ENCODE data around the gene PTPRN. TPM values are rescaled to one million over a fixed set of nuclear protein-coding genes. Genes with fewer than 3 reads are reported as not detected.
A peak's percentile ranks its signal among the peaks of the same experiment; 100 is the strongest.

The PTPRN gene
- total RNA-seq, 5 donors from 2014 or later (not counting 1 experiment from before 2014, with no cell fraction given) = 0.63 TPM; not detected in 4

GRCh38 chr2:219278655-219279150 is 30.5 kb downstream of the PTPRN start:
- CTCF ChIA-PET = interaction anchor here (0.6 to 10.3 kb wide), 16 partner anchors 12 to 264 kb away, joined by 3 to 116 read pairs (median 5); partner anchors contain the start of genes ANKZF1 (in 1 of the 2), ATG9A (in 1 of the 2), CNPPD1 (in 1 of the 2) and NHEJ1 (in 1 of the 2)

GRCh38 chr2:219277703-219278654 is 31.2 kb downstream of the PTPRN start:
- ATAC-seq (replicated peaks in 1 of 4) (peak in 1 of 4 experiments; percentile 20), DNase-seq (peak in 34 of 35 experiments; percentile 30 to 87 (median 64))
- CTCF ChIA-PET = interaction anchor here (0.6 to 10.3 kb wide), 18 partner anchors 16 to 762 kb away, joined by 3 to 116 read pairs (median 4); partner anchors contain the start of genes ANKZF1 (in 1 of the 2), ATG9A (in 1 of the 2), GLB1L (in 1 of the 2) and STK16 (in 1 of the 2)
- Mint-ChIP-seq H3K27ac (peak overlapping the region; percentile 92 to 99), H3K4me3 (peak overlapping the region; percentile 64 to 85 (median 77)), H3K27me3 (no peaks in the 10 kb centered on the region), H3K36me3 (peaks cover 15% of the 10 kb centered on the region), H3K4me1 (peaks cover 41 to 51% (median 45%) of the 10 kb centered on the region in 3 donors), H3K9me3 (no peaks in the 10 kb centered on the region)
- H3K9me3 ChIP-seq = no peaks in the 10 kb centered on the region
- peak overlapping the region; percentile 100 for H3K27ac ChIP-seq (ENCODE audit: low read length)
- peaks cover 10 to 27% of the 10 kb centered on the region in 2 donors for H3K36me3 ChIP-seq (ENCODE audit: control insufficient read depth in 2 of 2, extremely low read depth in 1 of 2, insufficient read depth in 1 of 2, low read length in 1 of 2)
- H3K27me3 ChIP-seq (replicated peaks in 1 of 2; ENCODE audit: control insufficient read depth in 2 of 2, extremely low read depth in 1 of 2, insufficient read depth in 2 of 2, low read length in 1 of 2) = no peaks in the 10 kb centered on the region
- H3K4me1 ChIP-seq (ENCODE audit: control insufficient read depth in 1 of 2, extremely low read depth in 1 of 2, insufficient read depth in 2 of 2, low read length in 2 of 2) = peaks cover 11 to 42% of the 10 kb centered on the region in 2 experiments
- 13% methylated on average over 16 of the region's 25 CpGs for WGBS (ENCODE audit: insufficient coverage)
- H3K4me3 ChIP-seq (ENCODE audit: control insufficient read depth in 1 of 2, extremely low read depth in 1 of 2, low read length in 1 of 2) = peak overlapping the region; percentile 23 to 72
- POLR2A ChIA-PET = interaction anchor here (0.5 to 2.4 kb wide), 8 partner anchors 22 to 110 kb away, joined by 3 to 14 read pairs (median 4); partner anchors contain the start of gene TUBA4A (in 2 of the 2)

More at GRCh38 chr2:219278655-219279150, 30.5 kb downstream of the PTPRN start:
- Histone ChIP-seq H3K36me3 (ENCODE audit: control insufficient read depth in 2 of 2, extremely low read depth in 1 of 2, insufficient read depth in 1 of 2, low read length in 1 of 2) (peaks cover 16 to 34% of the 10 kb centered on the region in 2 donors), H3K4me1 (ENCODE audit: control insufficient read depth in 1 of 2, extremely low read depth in 1 of 2, insufficient read depth in 2 of 2, low read length in 2 of 2) (peaks cover 11 to 42% of the 10 kb centered on the region in 2 experiments), H3K9me3 (no peaks in the 10 kb centered on the region), H3K4me3 (ENCODE audit: control insufficient read depth in 1 of 2, extremely low read depth in 1 of 2, low read length in 1 of 2) (peak overlapping the region; percentile 55 to 72), H3K27ac (ENCODE audit: low read length) (peak overlapping the region; percentile 100), H3K27me3 (replicated peaks in 1 of 2; ENCODE audit: control insufficient read depth in 2 of 2, extremely low read depth in 1 of 2, insufficient read depth in 2 of 2, low read length in 1 of 2) (no peaks in the 10 kb centered on the region)
- no peak for ATAC-seq (replicated peaks in 1 of 4)
- H3K27me3 Mint-ChIP-seq = no peaks in the 10 kb centered on the region
- H3K4me3 Mint-ChIP-seq = peak overlapping the region; percentile 77 to 98 (median 85)
- 0% methylated on average over 1 of the region's 9 CpGs for WGBS (ENCODE audit: insufficient coverage)
- peaks cover 43 to 54% (median 48%) of the 10 kb centered on the region in 3 donors for H3K4me1 Mint-ChIP-seq
- no peaks in the 10 kb centered on the region for H3K9me3 Mint-ChIP-seq
- DNase-seq = no peak
- POLR2A ChIA-PET = interaction anchor here (0.5 to 2.4 kb wide), 9 partner anchors 16 to 49 kb away, joined by 3 to 14 read pairs (median 4); partner anchors contain the start of genes TUBA4A (in 2 of the 2), ANKZF1 (in 1 of the 2) and ATG9A (in 1 of the 2)
- peak overlapping the region; percentile 92 to 99 for H3K27ac Mint-ChIP-seq
- H3K36me3 Mint-ChIP-seq = peaks cover 19% of the 10 kb centered on the region

- no peak overlapping the region for H3K4me3 Mint-ChIP-seq
- Histone ChIP-seq H3K4me3 (ENCODE audit: control insufficient read depth in 1 of 2, extremely low read depth in 1 of 2, low read length in 1 of 2) (no peak overlapping the region), H3K27ac (ENCODE audit: low read length) (no peak overlapping the region), H3K9me3 (no peaks in the 10 kb centered on the region), H3K27me3 (replicated peaks in 1 of 2; ENCODE audit: control insufficient read depth in 2 of 2, extremely low read depth in 1 of 2, insufficient read depth in 2 of 2, low read length in 1 of 2) (peaks cover 0 to 16% of the 10 kb centered on the region in 2 experiments), H3K4me1 (ENCODE audit: control insufficient read depth in 1 of 2, extremely low read depth in 1 of 2, insufficient read depth in 2 of 2, low read length in 2 of 2) (peaks cover 11 to 18% of the 10 kb centered on the region in 2 experiments), H3K36me3 (ENCODE audit: control insufficient read depth in 2 of 2, extremely low read depth in 1 of 2, insufficient read depth in 1 of 2, low read length in 1 of 2) (no peaks in the 10 kb centered on the region)
- ATAC-seq (replicated peaks in 1 of 4) = no peak
- no peak overlapping the region for H3K27ac Mint-ChIP-seq
- peaks cover 18 to 21% (median 20%) of the 10 kb centered on the region in 3 donors for H3K4me1 Mint-ChIP-seq
- ChIA-PET POLR2A (interaction anchor here in 1 of 2 donors (0.7 kb wide), 1 partner anchor 20 kb away, joined by 4 read pairs; no protein-coding TSS in a partner anchor), CTCF (interaction anchor here in 1 of 2 donors (0.6 to 1.8 kb wide), 2 partner anchors 20 to 21 kb away, joined by 3 to 8 read pairs; no protein-coding TSS in a partner anchor)
- WGBS (ENCODE audit: insufficient coverage) = 80% methylated on average over 2 of the region's 6 CpGs
- no peaks in the 10 kb centered on the region for H3K9me3 Mint-ChIP-seq
- H3K36me3 Mint-ChIP-seq = no peaks in the 10 kb centered on the region
- DNase-seq = no peak
- no peaks in the 10 kb centered on the region for H3K27me3 Mint-ChIP-seq
Observed at GRCh38 chr2:219274361-219274921, 34.8 kb downstream of the PTPRN start.

- Histone ChIP-seq H3K4me3 (ENCODE audit: control insufficient read depth in 1 of 2, extremely low read depth in 1 of 2, low read length in 1 of 2) (no peak overlapping the region), H3K9me3 (no peaks in the 10 kb centered on the region), H3K4me1 (ENCODE audit: control insufficient read depth in 1 of 2, extremely low read depth in 1 of 2, insufficient read depth in 2 of 2, low read length in 2 of 2) (peaks cover 11 to 16% of the 10 kb centered on the region in 2 experiments), H3K27me3 (replicated peaks in 1 of 2; ENCODE audit: control insufficient read depth in 2 of 2, extremely low read depth in 1 of 2, insufficient read depth in 2 of 2, low read length in 1 of 2) (peaks cover 0 to 16% of the 10 kb centered on the region in 2 experiments), H3K27ac (ENCODE audit: low read length) (no peak overlapping the region), H3K36me3 (ENCODE audit: control insufficient read depth in 2 of 2, extremely low read depth in 1 of 2, insufficient read depth in 1 of 2, low read length in 1 of 2) (no peaks in the 10 kb centered on the region)
- Mint-ChIP-seq H3K9me3 (no peaks in the 10 kb centered on the region), H3K4me3 (no peak overlapping the region), H3K27ac (no peak overlapping the region), H3K27me3 (no peaks in the 10 kb centered on the region), H3K4me1 (peaks cover 17 to 19% (median 19%) of the 10 kb centered on the region in 3 donors), H3K36me3 (no peaks in the 10 kb centered on the region)
- ATAC-seq (replicated peaks in 1 of 4) = no peak
- POLR2A ChIA-PET = interaction anchor here in 1 of 2 donors (0.7 kb wide), 1 partner anchor 19 kb away, joined by 4 read pairs; no protein-coding TSS in a partner anchor
- CTCF ChIA-PET = interaction anchor here in 1 of 2 donors (0.6 to 1.8 kb wide), 2 partner anchors 19 to 21 kb away, joined by 3 to 8 read pairs; no protein-coding TSS in a partner anchor
- 75% methylated on average over 2 of the region's 3 CpGs for WGBS (ENCODE audit: insufficient coverage)
- DNase-seq = no peak
Observed at GRCh38 chr2:219273937-219274336, 35.3 kb downstream of the PTPRN start.

- WGBS (ENCODE audit: insufficient coverage) = 67% methylated on average over 1 of the region's 2 CpGs
- no peak overlapping the region for H3K4me3 ChIP-seq (ENCODE audit: control insufficient read depth in 1 of 2, extremely low read depth in 1 of 2, low read length in 1 of 2)
- ATAC-seq (replicated peaks in 1 of 4) = no peak
- H3K27ac ChIP-seq (ENCODE audit: low read length) = no peak overlapping the region
- H3K27me3 ChIP-seq (replicated peaks in 1 of 2; ENCODE audit: control insufficient read depth in 2 of 2, extremely low read depth in 1 of 2, insufficient read depth in 2 of 2, low read length in 1 of 2) = peaks cover 0 to 16% of the 10 kb centered on the region in 2 experiments
- no peaks in the 10 kb centered on the region for H3K9me3 Mint-ChIP-seq
- H3K27ac Mint-ChIP-seq = no peak overlapping the region
- CTCF ChIA-PET = interaction anchor here in 1 of 2 donors (1.8 kb wide), 1 partner anchor 22 kb away, joined by 8 read pairs; no protein-coding TSS in a partner anchor
- no peak for DNase-seq
- no peaks in the 10 kb centered on the region for H3K9me3 ChIP-seq
- POLR2A ChIA-PET = no interaction called here
- H3K27me3 Mint-ChIP-seq = no peaks in the 10 kb centered on the region
- no peaks in the 10 kb centered on the region for H3K36me3 ChIP-seq (ENCODE audit: control insufficient read depth in 2 of 2, extremely low read depth in 1 of 2, insufficient read depth in 1 of 2, low read length in 1 of 2)
- no peak overlapping the region for H3K4me3 Mint-ChIP-seq
- H3K4me1 Mint-ChIP-seq = peaks cover 8 to 10% (median 10%) of the 10 kb centered on the region in 3 donors
- H3K4me1 ChIP-seq (ENCODE audit: control insufficient read depth in 1 of 2, extremely low read depth in 1 of 2, insufficient read depth in 2 of 2, low read length in 2 of 2) = peaks cover 3 to 7% of the 10 kb centered on the region in 2 experiments
- H3K36me3 Mint-ChIP-seq = no peaks in the 10 kb centered on the region
Observed at GRCh38 chr2:219272995-219273394, 36.2 kb downstream of the PTPRN start.

Measured in T-cell (primary cell).